Fibroblast of skin of scalp (primary cell): ENCODE measurements around the gene EPX. TPM values are rescaled to one million over a fixed set of nuclear protein-coding genes. Genes with fewer than 3 reads are reported as not detected.
A peak's percentile ranks its signal among the peaks of the same experiment; 100 is the strongest.
"Not testable (repeated sequence)": the region's sequence is repeated elsewhere in the genome, so short reads cannot be mapped to it uniquely, and the experiment has no call there.

ENCODE experiments used
- DNase-seq: peaks from one replicate; pipeline ENCODE4 v3.0.0-alpha.2; 2013
- polyA plus RNA-seq, 2 experiments: library from polyadenylated mRNA; unstranded; fragments of 120-200 nt; gene quantifications; one replicate each; pipeline ENCODE4 v1.2.1, GENCODE V29; 2013; ENCODE audit not compliant: insufficient read length in 2 of 2

EPX gene
- not detected for polyA plus RNA-seq (2013, experiment 1 of 2; ENCODE audit: insufficient read length)
- not detected for polyA plus RNA-seq (2013, experiment 2 of 2; ENCODE audit: insufficient read length)

- no peak for DNase-seq
These were observed at the start of gene EPX for GRCh38 chr17:58192612-58193011. Gene EPX (plus strand): TSS chr17:58192726. CDS start chr17:58192847, 121 bp downstream.

GRCh38 chr17:58143335-58143734 lies 49.2 kb upstream of the EPX start:
- not testable (repeated sequence) for DNase-seq

DNA sequence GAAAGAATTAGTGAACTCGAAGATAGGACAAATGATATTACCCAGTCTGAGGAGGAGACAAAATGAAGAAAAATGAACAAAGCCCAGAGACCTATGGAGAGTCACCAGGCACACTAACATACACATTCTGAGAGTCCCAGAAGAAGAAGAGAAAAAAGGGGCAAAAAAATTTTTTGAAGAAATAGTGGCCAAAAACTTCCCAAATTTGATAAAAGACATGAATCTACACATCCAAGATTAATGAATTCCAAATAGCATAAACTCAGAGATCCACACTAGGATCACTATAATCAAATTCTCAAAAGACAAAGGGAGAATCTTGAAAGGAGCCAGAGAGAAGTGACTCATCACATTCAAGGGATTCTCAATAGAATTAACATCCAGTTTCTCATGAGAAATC lies 47.7 kb upstream of the EPX start:
- no peak for DNase-seq

GRCh38 chr17:58147930-58148434 lies 44.5 kb upstream of the EPX start, which contains the start of gene OR4D1:
Gene OR4D1 (plus strand): TSS chr17:58148384. CDS start chr17:58155154, 6,770 bp downstream.
- no peak for DNase-seq

- no peak for DNase-seq
These were observed 43.9 kb upstream of the EPX start for GRCh38 chr17:58148609-58149008.

DNA sequence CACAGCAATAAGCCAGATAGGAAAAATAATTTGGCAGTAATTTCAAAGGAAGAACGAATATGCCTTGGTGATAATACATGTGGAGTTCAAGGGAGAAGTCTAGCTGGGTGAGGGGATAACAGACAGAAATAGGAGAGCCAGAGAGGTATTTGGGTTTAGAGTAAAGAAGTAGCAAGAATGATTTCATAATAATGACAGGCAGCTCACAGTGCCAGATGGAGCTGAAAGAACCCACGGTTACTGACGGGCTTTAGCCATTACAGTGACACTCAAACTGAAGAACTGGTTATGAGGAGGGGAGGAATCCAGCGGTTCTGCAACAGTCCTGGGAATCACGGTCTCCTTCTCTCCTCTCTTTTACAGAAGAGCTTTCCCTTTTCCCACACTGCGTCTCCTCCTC lies 42.1 kb upstream of the EPX start:
- DNase-seq = no peak

GRCh38 chr17:58153046-58153445 lies 39.5 kb upstream of the EPX start:
- no peak for DNase-seq

- DNase-seq = no peak
These were observed 38.9 kb upstream of the EPX start for GRCh38 chr17:58153671-58154070.

DNA sequence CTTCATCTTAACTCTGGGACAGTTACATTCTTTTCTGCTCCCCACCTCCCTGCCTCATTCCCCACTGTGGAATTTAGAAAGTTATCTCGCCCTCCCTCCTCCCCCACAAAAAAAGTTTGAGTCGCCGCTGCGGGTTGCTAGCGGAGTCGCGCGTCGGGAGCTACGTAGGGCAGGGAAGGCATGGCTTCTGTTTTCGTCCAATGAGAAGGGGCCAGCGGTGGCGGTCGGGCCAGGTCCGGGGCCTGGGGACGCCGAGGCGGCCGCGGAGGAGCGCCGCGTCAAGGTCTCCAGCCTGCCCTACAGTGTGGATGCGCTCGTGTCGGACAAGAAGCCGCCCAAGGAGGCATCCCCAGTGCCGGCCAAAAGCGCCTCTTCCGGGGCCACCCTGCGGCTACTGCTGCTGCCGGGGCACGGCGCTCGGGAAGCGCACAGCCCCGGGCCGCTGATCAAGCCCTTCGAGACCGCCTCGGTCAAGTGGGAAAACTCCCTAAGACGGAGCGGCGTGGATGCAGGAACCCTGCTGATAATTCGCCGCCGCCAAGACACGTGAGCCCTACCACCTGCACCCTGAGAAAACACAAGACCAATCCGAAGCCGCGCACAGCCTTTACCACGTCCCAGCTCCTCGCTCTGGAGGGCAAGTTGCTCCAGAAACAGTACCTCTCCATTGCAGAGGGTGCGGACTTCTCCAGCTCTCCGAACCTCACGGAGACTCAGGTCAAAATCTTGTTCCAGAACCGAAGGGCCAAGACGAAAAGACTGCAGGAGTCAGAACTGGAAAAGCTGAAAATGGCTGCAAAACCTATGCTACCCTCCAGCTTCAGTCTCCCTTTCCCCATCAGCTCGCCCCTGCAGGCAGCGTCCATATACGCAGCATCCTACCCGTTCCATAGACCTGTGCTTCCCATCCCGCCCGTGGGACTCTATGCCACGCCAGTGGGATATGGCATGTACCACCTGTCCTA lies 35.4 kb upstream of the EPX start:
- DNase-seq = peak; percentile 1

GRCh38 chr17:58158181-58158580 lies 34.3 kb upstream of the EPX start:
- DNase-seq = no peak

DNA sequence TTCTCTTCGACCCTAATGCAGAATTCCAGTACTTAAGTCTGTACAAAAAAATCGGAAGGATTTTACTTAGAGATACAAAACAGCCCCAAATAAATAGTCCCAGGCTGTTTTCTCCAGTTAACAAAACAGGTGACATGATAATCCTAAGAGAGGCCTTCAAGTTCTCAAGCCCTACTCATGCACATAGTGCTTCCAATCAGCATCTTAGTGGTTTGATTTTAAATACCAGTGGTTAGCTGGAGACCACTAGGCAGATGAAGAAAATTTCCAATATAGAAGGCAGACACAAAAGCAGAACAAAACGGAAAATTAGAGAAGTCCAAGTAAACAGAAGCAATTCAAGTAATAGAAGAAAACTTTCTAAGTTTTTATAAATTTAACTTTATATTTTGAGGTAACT lies 31.0 kb upstream of the EPX start:
- DNase-seq = no peak

DNA sequence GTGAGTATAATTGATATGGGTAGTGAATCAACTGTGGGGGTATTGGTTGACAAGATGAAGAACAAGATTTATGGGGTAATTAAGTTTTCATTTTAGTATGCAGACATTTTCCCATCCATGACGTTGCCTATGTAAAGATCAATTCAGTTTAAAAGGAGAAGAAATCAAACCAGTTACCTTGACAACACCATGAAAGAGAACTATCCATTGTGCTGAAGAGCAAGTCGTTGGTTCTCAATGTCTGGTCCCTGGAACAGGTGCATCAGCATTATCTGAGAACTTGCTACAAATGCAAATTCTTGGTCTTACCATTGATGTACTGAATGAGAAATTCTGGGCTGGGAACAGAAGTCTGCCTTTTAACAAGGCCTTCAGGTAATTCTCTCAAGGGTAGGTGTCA lies 26.5 kb upstream of the EPX start:
- no peak for DNase-seq

GRCh38 chr17:58166682-58167081 lies 25.8 kb upstream of the EPX start, which contains the start of gene OR4D2:
Gene OR4D2 (plus strand): TSS chr17:58166982. CDS start chr17:58169656, 2,674 bp downstream.
- DNase-seq = no peak

DNA sequence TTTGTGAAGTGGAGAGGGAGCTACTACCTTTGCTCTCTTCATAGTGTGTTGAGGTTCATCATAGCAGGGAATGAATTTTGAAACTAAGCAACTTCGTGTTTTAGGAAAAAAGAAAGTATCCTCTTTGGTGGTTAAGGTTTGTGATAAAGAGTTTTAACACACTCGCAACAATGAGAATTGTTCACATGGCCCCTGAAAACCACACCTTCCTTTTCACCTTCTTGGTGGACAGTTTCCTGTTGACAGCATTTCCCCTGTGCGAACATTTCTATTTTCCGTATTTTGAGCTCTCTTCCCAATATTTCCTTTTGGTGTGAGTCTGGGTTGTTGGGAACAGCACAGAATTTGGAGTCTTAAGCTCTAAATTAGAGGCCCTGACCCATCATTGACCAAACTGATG lies 21.9 kb upstream of the EPX start:
- DNase-seq = no peak

DNA sequence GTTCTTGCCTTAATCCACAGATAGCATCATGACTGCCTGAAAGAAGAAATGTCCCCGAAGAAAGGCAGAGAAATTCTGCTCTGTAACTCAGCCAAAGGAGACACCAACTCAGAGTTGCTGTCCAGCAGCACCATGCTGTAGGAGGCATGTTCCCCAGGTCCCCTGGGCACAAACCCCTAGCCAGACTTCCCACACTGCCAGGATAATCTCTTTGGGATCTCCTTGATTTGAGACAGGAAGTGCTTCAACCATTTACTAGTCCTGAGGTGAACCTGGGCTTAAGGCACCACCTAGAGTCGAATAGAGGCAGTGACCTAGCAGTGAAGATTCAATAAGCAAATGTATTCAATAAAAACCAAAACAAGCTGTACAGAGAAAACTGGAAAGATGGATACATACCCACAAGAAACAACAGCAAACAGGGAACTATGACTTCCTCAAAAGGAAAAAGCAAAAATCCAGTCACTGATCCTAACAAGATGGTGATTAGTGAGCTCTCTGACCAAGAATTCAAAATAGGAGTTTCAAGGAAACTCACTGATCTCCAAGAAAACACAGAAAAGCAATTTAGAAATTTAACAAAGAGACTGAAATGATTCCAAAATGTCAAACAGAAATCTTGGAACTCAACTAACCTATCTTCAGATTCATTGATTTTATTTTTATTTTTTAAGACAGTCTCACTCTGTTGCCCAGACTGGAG lies 20.0 kb upstream of the EPX start:
- no peak for DNase-seq

GRCh38 chr17:58174871-58175270 lies 17.7 kb upstream of the EPX start:
- no peak for DNase-seq

- DNase-seq = no peak
These were observed 16.3 kb upstream of the EPX start for GRCh38 chr17:58176200-58176599.

GRCh38 chr17:58181796-58182195 lies 10.7 kb upstream of the EPX start:
- no peak for DNase-seq

GRCh38 chr17:58183514-58183913 lies 9.0 kb upstream of the EPX start:
- no peak for DNase-seq

- peak; percentile 6 for DNase-seq
These were observed 8.1 kb upstream of the EPX start for GRCh38 chr17:58184308-58184985.

- no peak for DNase-seq
These were observed 7.4 kb upstream of the EPX start for GRCh38 chr17:58184986-58185761.

GRCh38 chr17:58186591-58186990 lies 5.9 kb upstream of the EPX start:
- no peak for DNase-seq
